B cell (primary cell): Measurements from ENCODE around the gene FAM170B. TPM values are rescaled to one million over a fixed set of nuclear protein-coding genes. Genes with fewer than 3 reads are reported as not detected.

ENCODE experiments used
- ATAC-seq: fragments of 200-7000 bp; cut with Tn5 transposase; one replicate; pipeline ENCODE4 v1.10.0; 2021; ENCODE audit warnings: low read depth, mild to moderate bottlenecking, moderate number of reproducible peaks, moderate library complexity
- CTCF ChIA-PET: fragments of 350-600 bp; sonication (Branson Sonifier 250); formaldehyde crosslinking; loops from one replicate; lab custom pipeline; 2021; ENCODE audit warnings: antibody characterized with exemption, inconsistent platforms; lab: Charles Lee
- POLR2A ChIA-PET: fragments of 350-600 bp; sonication (Branson Sonifier 250); formaldehyde crosslinking; loops from one replicate; lab custom pipeline; 2021; ENCODE audit warnings: antibody characterized with exemption; lab: Charles Lee
- DNase-seq: peaks from one replicate; pipeline ENCODE4 v3.0.0; 2013
- H2AFZ ChIP-seq: 2 replicates; pipeline ENCODE4 v1.6.1; 2012; ENCODE audit warnings: mild to moderate bottlenecking, low read depth, low read length; ENCODE audit not compliant: insufficient read depth, poor library complexity, severe bottlenecking
- H3K27ac ChIP-seq, 2 donors: 1 replicate in 1 of 2; 2 replicates in 1 of 2; pipeline ENCODE4 v1.5.1; 2012 to 2013; ENCODE audit warnings: low read length in 2 of 2, mild to moderate bottlenecking in 2 of 2, moderate library complexity in 1 of 2
- H3K27me3 ChIP-seq, 4 experiments: fragments of 200-600 bp in 1 of 4; sonication (generic) in 1 of 4; replicated peaks in 1 of 4; 1 replicate in 2 of 4; 2 replicates in 2 of 4; pipeline versions ENCODE4 v1.6.1 to v1.7.0; 2013 to 2016; ENCODE audit warnings: low read length in 3 of 4, mild to moderate bottlenecking in 2 of 4, mixed read lengths in 1 of 4, moderate library complexity in 1 of 4; ENCODE audit not compliant: insufficient read depth in 4 of 4, control insufficient read depth in 3 of 4; ENCODE audit errors: control extremely low read depth in 1 of 4
- H3K36me3 ChIP-seq, 2 experiments: replicated peaks in 1 of 2; 1 replicate in 1 of 2; 2 replicates in 1 of 2; pipeline versions ENCODE4 v1.6.1 to v1.7.1; 2013; ENCODE audit warnings: low read length in 1 of 2; ENCODE audit not compliant: insufficient read depth in 2 of 2, control insufficient read depth in 1 of 2; ENCODE audit errors: control extremely low read depth in 1 of 2, extremely low read depth in 1 of 2
- H3K4me1 ChIP-seq, 2 donors: fragments of 200-600 bp in 1 of 2; sonication (generic) in 1 of 2; 1 replicate in 1 of 2; 2 replicates in 1 of 2; pipeline versions ENCODE4 v1.5.1 to v1.6.1; 2013 to 2017; ENCODE audit warnings: low read length in 2 of 2; ENCODE audit not compliant: control insufficient read depth in 2 of 2, insufficient read depth in 2 of 2
- H3K4me2 ChIP-seq: replicated peaks from 2 replicates; pipeline ENCODE3; 2012; ENCODE audit warnings: mild to moderate bottlenecking, low read depth, low read length; ENCODE audit not compliant: poor library complexity, severe bottlenecking
- H3K4me3 ChIP-seq, 5 experiments: fragments of 200-600 bp in 1 of 5; sonication (generic) in 1 of 5; 1 replicate in 3 of 5; 2 replicates in 2 of 5; pipeline versions ENCODE4 v1.5.1 to v1.7.0; 2011 to 2016; ENCODE audit warnings: low read length in 4 of 5, mild to moderate bottlenecking in 4 of 5, low read depth in 2 of 5, control low read depth in 1 of 5, moderate library complexity in 1 of 5; ENCODE audit not compliant: insufficient read depth in 1 of 5; ENCODE audit errors: control extremely low read depth in 1 of 5, extremely low read depth in 1 of 5
- H3K79me2 ChIP-seq: fragments of 200-600 bp; sonication (generic); one replicate; pipeline ENCODE4 v1.6.0; 2016; ENCODE audit warnings: low read length; ENCODE audit not compliant: control insufficient read depth, insufficient read depth
- H3K9ac ChIP-seq: fragments of 200-600 bp; sonication (generic); 2 replicates; pipeline ENCODE4 v1.6.1; 2017; ENCODE audit warnings: mild to moderate bottlenecking, low read length, moderate library complexity
- H3K9me3 ChIP-seq, 3 donors: one replicate each; pipeline versions ENCODE4 v1.6.1 to v1.7.1; 2013; ENCODE audit warnings: low read length in 2 of 3; ENCODE audit not compliant: control insufficient read depth in 2 of 3, insufficient read depth in 1 of 3; ENCODE audit errors: control extremely low read depth in 1 of 3
- H4K20me1 ChIP-seq: 2 replicates; pipeline ENCODE4 v1.6.0; 2012; ENCODE audit warnings: mild to moderate bottlenecking, low read length; ENCODE audit not compliant: insufficient read depth, control insufficient read depth, poor library complexity, severe bottlenecking
- H3K27ac Mint-ChIP-seq: one replicate; pipeline ENCODE4 v1.8.0; 2021; ENCODE audit warnings: mixed read lengths
- H3K27me3 Mint-ChIP-seq: one replicate; pipeline ENCODE4 v1.8.0; 2021; ENCODE audit warnings: mixed read lengths
- H3K4me1 Mint-ChIP-seq: one replicate; pipeline ENCODE4 v1.8.0; 2021; ENCODE audit warnings: mixed read lengths
- H3K4me3 Mint-ChIP-seq: one replicate; pipeline ENCODE4 v1.8.0; 2021; ENCODE audit warnings: mixed read lengths
- H3K9me3 Mint-ChIP-seq: one replicate; pipeline ENCODE4 v1.8.0; 2022; ENCODE audit warnings: mixed read lengths; ENCODE audit not compliant: insufficient read depth
- CTCF ChIP-seq: fragments of 200-600 bp; IDR thresholded peaks from one replicate; pipeline ENCODE4 v1.8.0; 2022; ENCODE audit warnings: antibody characterized with exemption, mild to moderate bottlenecking
- EZH2 ChIP-seq: IDR thresholded peaks from 2 replicates; pipeline ENCODE4 v1.6.1; 2012; ENCODE audit warnings: borderline replicate concordance, low read depth, mild to moderate bottlenecking, moderate library complexity, low read length; ENCODE audit not compliant: insufficient read depth, poor library complexity, severe bottlenecking
- WGBS: methylation state at CpG from one replicate; pipeline ENCODE4 v1.1.5; 2013; ENCODE audit warnings: missing lambda C conversion rate; ENCODE audit not compliant: insufficient coverage; 5-methylcytosine and 5-hydroxymethylcytosine counted together
- intact Hi-C: fragments of 100-400 bp; cut with micrococcal nuclease; formaldehyde crosslinking; loops from one replicate; pipeline ENCODE4 v1.10.0; 2022
- polyA plus RNA-seq: library from polyadenylated mRNA; depleted of rRNA; stranded (reverse); fragments of >200 nt; gene quantifications from 2 replicates; pipeline ENCODE4 v1.2.3, GENCODE V29; 2012
- total RNA-seq, 2 donors: library from RNA; stranded (reverse); fragments of 120-200 nt in 1 of 2; gene quantifications; 1 replicate in 1 of 2; 2 replicates in 1 of 2; pipeline versions ENCODE4 v1.2.3 to v1.2.4, GENCODE V29; 2013 to 2022

Gene FAM170B
- total and polyA plus RNA-seq, 2 donors (not counting 1 experiment from before 2014, with no cell fraction given) = not detected

- TF ChIP-seq EZH2 = no peak
- TF ChIP-seq CTCF = no peak
- Histone ChIP-seq H3K79me2 (no peaks in the 10 kb centered on the region), H3K4me3 (no peak overlapping the region), H3K27ac (no peak overlapping the region), H3K27me3 (peaks cover 0 to 3% (median 0%) of the 10 kb centered on the region in 4 experiments), H3K4me2 (no peak overlapping the region), H3K9ac (no peak overlapping the region), H3K36me3 (no peaks in the 10 kb centered on the region), H4K20me1 (no peaks in the 10 kb centered on the region), H3K4me1 (no peaks in the 10 kb centered on the region), H3K9me3 (peaks cover 0 to 10% (median 9%) of the 10 kb centered on the region in 3 donors), H2AFZ (no peak overlapping the region)
- ATAC-seq (no peak), DNase-seq (no peak)
- H3K4me3 Mint-ChIP-seq = no peak overlapping the region
- POLR2A ChIA-PET = no interaction called here
- no peak overlapping the region for H3K27ac Mint-ChIP-seq
- peaks cover 34% of the 10 kb centered on the region for H3K27me3 Mint-ChIP-seq
- CTCF ChIA-PET = no interaction called here
- intact Hi-C loops = no loop called here
- H3K9me3 Mint-ChIP-seq = peaks cover 6% of the 10 kb centered on the region
- WGBS = 95% methylated on average over 3 of the region's 3 CpGs
- H3K4me1 Mint-ChIP-seq = no peaks in the 10 kb centered on the region
Observed at GRCh38 chr10:49149881-49150280, 16.1 kb upstream of the FAM170B start.

- TF ChIP-seq CTCF = no peak
- TF ChIP-seq EZH2 = no peak
- POLR2A ChIA-PET = no interaction called here
- Mint-ChIP-seq H3K4me3 (no peak overlapping the region), H3K4me1 (no peaks in the 10 kb centered on the region), H3K27ac (no peak overlapping the region), H3K9me3 (peaks cover 6% of the 10 kb centered on the region), H3K27me3 (peaks cover 27% of the 10 kb centered on the region)
- H2AFZ ChIP-seq = no peak overlapping the region
- DNase-seq (no peak), ATAC-seq (no peak)
- intact Hi-C loops = no loop called here
- H3K27ac ChIP-seq = no peak overlapping the region
- no peaks in the 10 kb centered on the region for H3K79me2 ChIP-seq
- H3K9me3 ChIP-seq = peaks cover 0 to 10% (median 9%) of the 10 kb centered on the region in 3 donors
- H3K36me3 ChIP-seq = no peaks in the 10 kb centered on the region
- H3K4me2 ChIP-seq = no peak overlapping the region
- no peaks in the 10 kb centered on the region for H3K4me1 ChIP-seq
- H3K27me3 ChIP-seq = peaks cover 0 to 3% (median 0%) of the 10 kb centered on the region in 4 experiments
- CTCF ChIA-PET = no interaction called here
- H3K9ac ChIP-seq = no peak overlapping the region
- no peaks in the 10 kb centered on the region for H4K20me1 ChIP-seq
- 92% methylated on average over 2 of the region's 2 CpGs for WGBS
- H3K4me3 ChIP-seq = no peak overlapping the region
Observed at GRCh38 chr10:49144058-49144720, 10.4 kb upstream of the FAM170B start.
